H1 (cell line): Measurements from ENCODE around the gene SLC38A8. TPM values are rescaled to one million over a fixed set of nuclear protein-coding genes. Genes with fewer than 3 reads are reported as not detected.

Experiments used
- CTCF ChIA-PET: fragments of 300-600 bp; sonication (Branson Sonifier 250); formaldehyde crosslinking; loops from one replicate; lab custom pipeline; 2021; ENCODE audit not compliant: partially characterized antibody; lab: Charles Lee
- POLR2A ChIA-PET: fragments of 300-600 bp; sonication (Branson Sonifier 250); formaldehyde crosslinking; loops from one replicate; lab custom pipeline; 2021; ENCODE audit warnings: inconsistent platforms; ENCODE audit not compliant: partially characterized antibody; lab: Charles Lee
- DNase-seq, 2 experiments: peaks; one replicate each; pipeline versions ENCODE4 v3.0.0 to v3.0.0-alpha.2; 2010 to 2022; ENCODE audit warnings: low spot score in 2 of 2, low read depth in 1 of 2, mixed read lengths in 1 of 2
- FAIRE-seq: peaks from 2 replicates; lab custom pipeline; 2011; peaks lifted over from hg19 to GRCh38; lab: Jason Lieb, UNC
- H2AFZ ChIP-seq: 2 replicates; pipeline ENCODE4 v1.8.1; 2012; ENCODE audit warnings: low read length, inconsistent platforms
- H2AK5ac ChIP-seq: 2 replicates; pipeline ENCODE4 v1.6.1; 2013; ENCODE audit warnings: low read depth, low read length
- H2BK120ac ChIP-seq: replicated peaks from 2 replicates; pipeline ENCODE3; 2013; ENCODE audit warnings: low read depth, low read length, inconsistent platforms
- H2BK12ac ChIP-seq: 2 replicates; pipeline ENCODE4 v1.6.1; 2013; ENCODE audit warnings: low read depth, low read length
- H2BK15ac ChIP-seq: 2 replicates; pipeline ENCODE4 v1.6.1; 2013; ENCODE audit warnings: low read length
- H2BK20ac ChIP-seq: 2 replicates; pipeline ENCODE4 v1.6.1; 2013; ENCODE audit warnings: low read length
- H2BK5ac ChIP-seq: 2 replicates; pipeline ENCODE4 v1.6.1; 2013; ENCODE audit warnings: low read depth, low read length
- H3K14ac ChIP-seq: 2 replicates; pipeline ENCODE4 v1.6.1; 2013; ENCODE audit warnings: inconsistent platforms; ENCODE audit not compliant: insufficient read length
- H3K18ac ChIP-seq: 2 replicates; pipeline ENCODE4 v1.6.1; 2013; ENCODE audit warnings: low read length; ENCODE audit errors: extremely low read depth
- H3K23ac ChIP-seq: 2 replicates; pipeline ENCODE4 v1.6.1; 2013; ENCODE audit warnings: inconsistent platforms; ENCODE audit not compliant: insufficient read length
- H3K23me2 ChIP-seq: 2 replicates; pipeline ENCODE4 v1.6.1; 2013; ENCODE audit warnings: low read depth, low read length
- H3K27ac ChIP-seq: 2 replicates; pipeline ENCODE4 v1.6.1; 2011; ENCODE audit warnings: low read depth, low read length, inconsistent platforms
- H3K27me3 ChIP-seq, 4 experiments: replicated peaks in 1 of 4; 1 replicate in 1 of 4; 2 replicates in 3 of 4; pipeline versions ENCODE4 v1.6.1 to v1.8.1; 2011 to 2013; ENCODE audit warnings: low read length in 3 of 4, mild to moderate bottlenecking in 3 of 4, inconsistent platforms in 2 of 4, mixed read lengths in 2 of 4, moderate library complexity in 1 of 4; ENCODE audit not compliant: control insufficient read depth in 3 of 4, insufficient read depth in 3 of 4; ENCODE audit errors: extremely low read depth in 1 of 4
- H3K36me3 ChIP-seq, 4 experiments: 2 replicates each; pipeline versions ENCODE4 v1.6.1 to v1.8.1; 2011 to 2013; ENCODE audit warnings: mild to moderate bottlenecking in 4 of 4, low read length in 3 of 4, moderate library complexity in 2 of 4, control low read depth in 1 of 4, inconsistent platforms in 1 of 4; ENCODE audit not compliant: insufficient read depth in 4 of 4, control insufficient read depth in 2 of 4
- H3K4ac ChIP-seq: replicated peaks from 2 replicates; pipeline ENCODE3; 2013; ENCODE audit warnings: low read length, low read depth, mixed read lengths, inconsistent platforms; ENCODE audit not compliant: insufficient read length
- H3K4me1 ChIP-seq, 4 experiments: replicated peaks in 1 of 4; 1 replicate in 1 of 4; 2 replicates in 3 of 4; pipeline versions ENCODE4 v1.6.1 to v1.8.1; 2011 to 2013; ENCODE audit warnings: low read length in 3 of 4, inconsistent platforms in 2 of 4, mixed read lengths in 1 of 4; ENCODE audit not compliant: insufficient read depth in 4 of 4, control insufficient read depth in 3 of 4
- H3K4me2 ChIP-seq, 2 experiments: 2 replicates each; pipeline versions ENCODE4 v1.6.1 to v1.8.1; 2011 to 2013; ENCODE audit warnings: low read depth in 2 of 2, low read length in 2 of 2, control low read depth in 1 of 2, inconsistent platforms in 1 of 2, mild to moderate bottlenecking in 1 of 2; ENCODE audit not compliant: insufficient read depth in 1 of 2
- H3K4me3 ChIP-seq, 4 experiments: fragments of 200-600, 300-600 bp in 1 of 4; sonication (generic), shearing (Covaris generic), sonication (Bioruptor Twin) in 1 of 4; 2 replicates each; pipeline versions ENCODE4 v1.5.1 to v1.8.1; 2011 to 2016; ENCODE audit warnings: low read length in 4 of 4, low read depth in 3 of 4, control low read depth in 2 of 4, inconsistent platforms in 2 of 4, mild to moderate bottlenecking in 2 of 4, mixed read lengths in 1 of 4, moderate library complexity in 1 of 4; ENCODE audit not compliant: insufficient read depth in 2 of 4; ENCODE audit errors: extremely low read depth in 1 of 4
- H3K56ac ChIP-seq: replicated peaks from 2 replicates; pipeline ENCODE3; 2013; ENCODE audit warnings: low read depth, mild to moderate bottlenecking, mixed read lengths, low read length, inconsistent platforms; ENCODE audit not compliant: insufficient read length
- H3K79me1 ChIP-seq: 2 replicates; pipeline ENCODE4 v1.6.1; 2013; ENCODE audit warnings: low read depth, low read length, control low read depth
- H3K79me2 ChIP-seq, 2 experiments: 2 replicates each; pipeline versions ENCODE4 v1.6.1 to v1.8.1; 2012 to 2013; ENCODE audit warnings: low read length in 2 of 2, mild to moderate bottlenecking in 2 of 2, inconsistent platforms in 1 of 2; ENCODE audit not compliant: insufficient read depth in 2 of 2, control insufficient read depth in 1 of 2
- H3K9ac ChIP-seq, 4 experiments: replicated peaks in 1 of 4; 1 replicate in 1 of 4; 2 replicates in 3 of 4; pipeline versions ENCODE4 v1.6.1 to v1.8.1; 2011 to 2013; ENCODE audit warnings: low read depth in 3 of 4, low read length in 3 of 4, control low read depth in 2 of 4, mild to moderate bottlenecking in 2 of 4, moderate library complexity in 2 of 4, inconsistent platforms in 1 of 4; ENCODE audit errors: extremely low read depth in 1 of 4
- H3K9me3 ChIP-seq, 2 experiments: 2 replicates each; pipeline versions ENCODE4 v1.6.1 to v1.8.1; 2012 to 2013; ENCODE audit warnings: mild to moderate bottlenecking in 2 of 2, moderate library complexity in 2 of 2, control low read depth in 1 of 2, inconsistent platforms in 1 of 2, low read depth in 1 of 2, low read length in 1 of 2, mixed read lengths in 1 of 2; ENCODE audit not compliant: insufficient read depth in 2 of 2
- H4K20me1 ChIP-seq, 2 experiments: replicated peaks in 1 of 2; 2 replicates each; pipeline versions ENCODE3 to v1.8.1; 2011 to 2013; ENCODE audit warnings: inconsistent platforms in 2 of 2, low read length in 2 of 2, mild to moderate bottlenecking in 1 of 2; ENCODE audit not compliant: insufficient read depth in 2 of 2, control insufficient read depth in 1 of 2
- H4K5ac ChIP-seq: 2 replicates; pipeline ENCODE4 v1.6.1; 2013; ENCODE audit warnings: low read length, low read depth, mixed read lengths, inconsistent platforms; ENCODE audit not compliant: insufficient read length
- H4K8ac ChIP-seq: 2 replicates; pipeline ENCODE4 v1.8.0; 2013; ENCODE audit warnings: mild to moderate bottlenecking, moderate library complexity, low read length, inconsistent platforms; ENCODE audit not compliant: insufficient read depth; ENCODE audit errors: extremely low read depth
- H4K91ac ChIP-seq: replicated peaks from 2 replicates; pipeline ENCODE3; 2013; ENCODE audit warnings: low read length, mixed read lengths, inconsistent platforms; ENCODE audit not compliant: insufficient read length
- CREB1 ChIP-seq: IDR thresholded peaks from 2 replicates; pipeline ENCODE4 v1.6.1; 2012; ENCODE audit warnings: inconsistent platforms
- EZH2 ChIP-seq: fragments of 200-600 bp; sonication (generic); IDR thresholded peaks from 2 replicates; pipeline ENCODE4 v1.7.1; 2012; ENCODE audit warnings: low read depth, mild to moderate bottlenecking, moderate library complexity, low read length, inconsistent platforms; ENCODE audit not compliant: severe bottlenecking
- GABPA ChIP-seq: IDR thresholded peaks from 2 replicates; pipeline ENCODE4 v1.6.1; 2011; ENCODE audit warnings: mild to moderate bottlenecking, low read length, moderate library complexity, borderline replicate concordance; ENCODE audit not compliant: insufficient read depth
- NANOG ChIP-seq: IDR thresholded peaks from 2 replicates; pipeline ENCODE4 v1.6.1; 2011; ENCODE audit warnings: low read length, low read depth, mild to moderate bottlenecking, inconsistent platforms; ENCODE audit not compliant: insufficient read depth, poor library complexity, severe bottlenecking
- PHF8 ChIP-seq: fragments of 200-600 bp; sonication (generic); conservative IDR thresholded peaks from 2 replicates; pipeline ENCODE4 v1.7.1; 2012; ENCODE audit warnings: low read depth, mild to moderate bottlenecking, inconsistent platforms, low read length, moderate library complexity
- POLR2A ChIP-seq, 2 experiments: IDR thresholded peaks; 1 replicate in 1 of 2; 2 replicates in 1 of 2; pipeline ENCODE4 v1.6.1; 2011; ENCODE audit warnings: low read depth in 2 of 2, low read length in 2 of 2, mild to moderate bottlenecking in 2 of 2; ENCODE audit errors: control extremely low read depth in 1 of 2
- RAD21 ChIP-seq, 2 experiments: IDR thresholded peaks in 1 of 2; conservative IDR thresholded peaks in 1 of 2; 2 replicates each; pipeline ENCODE4 v1.6.1; 2011; ENCODE audit warnings: low read depth in 2 of 2, low read length in 2 of 2, improper control_type of control experiment in 1 of 2, inconsistent platforms in 1 of 2, mild to moderate bottlenecking in 1 of 2, moderate library complexity in 1 of 2
- RFX5 ChIP-seq: IDR thresholded peaks from 2 replicates; pipeline ENCODE4 v1.6.1; 2011; ENCODE audit warnings: low read depth, low read length, improper control_type of control experiment, borderline replicate concordance
- RXRA ChIP-seq: IDR thresholded peaks from 2 replicates; pipeline ENCODE4 v1.6.1; 2011; ENCODE audit warnings: low read depth, mild to moderate bottlenecking, low read length, moderate library complexity; ENCODE audit not compliant: insufficient read depth
- TBP ChIP-seq: IDR thresholded peaks from 2 replicates; pipeline ENCODE4 v1.6.1; 2011; ENCODE audit warnings: low read depth, low read length, improper control_type of control experiment
- WGBS, 2 experiments: shearing (Covaris generic) in 1 of 2; methylation state at CpG; one replicate each; pipeline versions ENCODE4 v1.1.6 to v1.1.7; 2013 to 2015; ENCODE audit warnings: low lambda C conversion rate in 2 of 2, mixed read lengths in 2 of 2, inconsistent platforms in 1 of 2, low coverage in 1 of 2, missing lambda C conversion rate in 1 of 2; ENCODE audit not compliant: insufficient replicate concordance in 2 of 2, insufficient coverage in 1 of 2, insufficient read length in 1 of 2; ENCODE audit errors: extremely low coverage in 1 of 2, missing lambda C conversion rate in 1 of 2; 5-methylcytosine and 5-hydroxymethylcytosine counted together
- polyA plus RNA-seq, 7 experiments: library from polyadenylated mRNA; depleted of rRNA in 3 of 7; stranded (reverse) in 5 of 7; unstranded in 2 of 7; fragments of >200 nt in 5 of 7; fragments of 200-250 nt in 2 of 7; gene quantifications; 1 replicate in 5 of 7; 2 replicates in 1 of 7; 4 replicates in 1 of 7; pipeline versions ENCODE4 v1.2.1 to v1.2.3, GENCODE V29; 2011 to 2013; ENCODE audit warnings: missing spikeins in 2 of 7, mixed read lengths in 2 of 7
- total RNA-seq: library from RNA; stranded (reverse); fragmentation: NEBNext Ultra II Directional; extraction: Animal tissue kit (Norgen Biotek cat#: 25700); gene quantifications from 2 replicates; pipeline ENCODE4 v1.2.1, GENCODE V29; 2021

The SLC38A8 gene
- total and polyA plus RNA-seq, 2 of the 8 experiments (the other 6 are each of a cell fraction or from before 2014, with no cell fraction given) = 0.08 TPM; not detected in 1

- no peak overlapping the region for H4K5ac ChIP-seq
- H3K9me3 ChIP-seq = no peaks in the 10 kb centered on the region
- no peak overlapping the region for H4K91ac ChIP-seq
- H2BK5ac ChIP-seq = no peak overlapping the region
- H3K23ac ChIP-seq = no peak overlapping the region
- H3K18ac ChIP-seq = no peak overlapping the region
- no peak overlapping the region for H2AFZ ChIP-seq
- peaks cover 12 to 63% (median 36%) of the 10 kb centered on the region in 4 experiments; a peak in 7 of 8 replicates for H3K36me3 ChIP-seq
- H3K4ac ChIP-seq = no peak overlapping the region
- FAIRE-seq = no peak
- H3K23me2 ChIP-seq = no peaks in the 10 kb centered on the region
- no peak overlapping the region for H2BK120ac ChIP-seq
- H2BK12ac ChIP-seq = no peak overlapping the region
- CTCF ChIA-PET = interaction anchor here (0.7 to 21.4 kb wide), 16 partner anchors 8 to 243 kb away, joined by 3 to 366 read pairs (median 4); partner anchors contain the start of genes OSGIN1 and SLC38A8
- no peak overlapping the region for H4K8ac ChIP-seq
- WGBS, 2 experiments = 92% methylated on average over 6 of the region's 6 CpGs; no CpG with 5 or more reads in 1 of the 2 experiments
- no peak overlapping the region for H3K9ac ChIP-seq
- peaks cover 2 to 4% of the 10 kb centered on the region in 2 experiments for H4K20me1 ChIP-seq
- H2BK20ac ChIP-seq = no peak overlapping the region
- H3K4me2 ChIP-seq = no peak overlapping the region
- no peak overlapping the region for H3K27ac ChIP-seq
- DNase-seq = no peak
- no peaks in the 10 kb centered on the region for H3K79me2 ChIP-seq
- no peak overlapping the region for H2BK15ac ChIP-seq
- no peaks in the 10 kb centered on the region for H3K27me3 ChIP-seq
- H3K14ac ChIP-seq = no peak overlapping the region
- H3K79me1 ChIP-seq = no peaks in the 10 kb centered on the region; the same call in 1 of the 2 replicates
- H2AK5ac ChIP-seq = no peak overlapping the region
- H3K56ac ChIP-seq = no peak overlapping the region
- no peaks in the 10 kb centered on the region for H3K4me1 ChIP-seq
- H3K4me3 ChIP-seq = no peak overlapping the region
- POLR2A ChIA-PET = interaction anchor here (1.4 kb wide), 1 partner anchor 9 kb away, joined by 3 read pairs; no protein-coding TSS in a partner anchor
- no peak for TF ChIP-seq RAD21 (IDR thresholded peaks at IDR 0.05 in 1 of 2, conservative IDR thresholded peaks at IDR 0.05 in 1 of 2; ENCODE audit: low read depth in 2 of 2, low read length in 2 of 2)
- no peak for TF ChIP-seq EZH2
- TF ChIP-seq NANOG = no peak
- TF ChIP-seq RFX5 = no peak
- no peak for TF ChIP-seq POLR2A (IDR thresholded peaks at IDR 0.05; ENCODE audit: control extremely low read depth in 1 of 2, low read depth in 2 of 2, low read length in 2 of 2)
- no peak for TF ChIP-seq PHF8
- no peak for TF ChIP-seq RXRA
- no peak for TF ChIP-seq TBP
- TF ChIP-seq CREB1 = no peak
- no peak for TF ChIP-seq GABPA
Observed at GRCh38 chr16:84069540-84069939, 26.9 kb upstream of the SLC38A8 start.
